Panc1 (cell line): ENCODE measurements around the gene GRIK4. TPM values are rescaled to one million over a fixed set of nuclear protein-coding genes. Genes with fewer than 3 reads are reported as not detected.

Experiments
- ATAC-seq: fragments of 200-7000 bp; cut with Tn5 transposase; 2 replicates; pipeline ENCODE4 v1.9.1; 2020; ENCODE audit warnings: mild to moderate bottlenecking, moderate library complexity
- BruUV-seq: library from RNA; stranded (reverse); fragments of 400-500 nt; replicated peaks from 2 replicates; lab custom pipeline; 2021; lab: Mats Ljungman, UMichigan
- CTCF ChIA-PET: fragments of 300-600 bp; sonication (Branson Sonifier 250); formaldehyde crosslinking; loops from one replicate; lab custom pipeline; 2022; ENCODE audit warnings: antibody characterized with exemption; lab: Charles Lee
- POLR2A ChIA-PET: fragments of 300-600 bp; sonication (Branson Sonifier 250); formaldehyde crosslinking; loops from one replicate; lab custom pipeline; 2022; ENCODE audit warnings: antibody characterized with exemption; lab: Charles Lee
- DNase-seq: peaks from one replicate; pipeline ENCODE4 v3.0.0-alpha.2; 2010; ENCODE audit warnings: low read depth, low spot score
- H3K27ac ChIP-seq: 2 replicates; pipeline ENCODE4 v1.5.1; 2011; ENCODE audit warnings: mild to moderate bottlenecking, low read length, inconsistent platforms
- H3K27me3 ChIP-seq: fragments of 200-500 bp; sonication (Bioruptor generic); 2 replicates; pipeline ENCODE4 v1.6.0; 2014; ENCODE audit warnings: low read length, inconsistent platforms; ENCODE audit not compliant: control insufficient read depth, insufficient read depth
- H3K36me3 ChIP-seq: fragments of 200-500 bp; sonication (Bioruptor generic); 2 replicates; pipeline ENCODE4 v1.5.1; 2014; ENCODE audit warnings: inconsistent platforms, mild to moderate bottlenecking, low read length, moderate library complexity; ENCODE audit not compliant: control insufficient read depth, insufficient read depth
- H3K4me1 ChIP-seq: 2 replicates; pipeline ENCODE4 v1.5.1; 2011; ENCODE audit warnings: inconsistent platforms, mild to moderate bottlenecking, low read length, moderate library complexity; ENCODE audit not compliant: control insufficient read depth, insufficient read depth
- H3K4me3 ChIP-seq, 2 experiments: 2 replicates each; pipeline ENCODE4 v1.5.1; 2011 to 2012; ENCODE audit warnings: low read depth in 2 of 2, low read length in 2 of 2, mild to moderate bottlenecking in 2 of 2, inconsistent platforms in 1 of 2, moderate library complexity in 1 of 2
- H3K9me3 ChIP-seq: fragments of 200-500 bp; sonication (Bioruptor generic); 2 replicates; pipeline ENCODE4 v1.5.1; 2014; ENCODE audit warnings: low read depth, mild to moderate bottlenecking, inconsistent platforms, low read length, moderate library complexity; ENCODE audit not compliant: control insufficient read depth, insufficient read depth
- POLR2AphosphoS5 ChIP-seq: IDR thresholded peaks from 2 replicates; pipeline ENCODE4 v1.6.1; 2012; ENCODE audit warnings: mild to moderate bottlenecking, low read depth, low read length, moderate library complexity
- SIN3A ChIP-seq: IDR thresholded peaks from 2 replicates; pipeline ENCODE4 v1.6.1; 2012; ENCODE audit warnings: low read depth, mild to moderate bottlenecking, low read length, moderate library complexity, borderline replicate concordance; ENCODE audit not compliant: insufficient read depth
- TCF7L2 ChIP-seq: IDR thresholded peaks from 2 replicates; pipeline ENCODE4 v1.6.1; 2011; ENCODE audit warnings: mild to moderate bottlenecking, low read depth, low read length, inconsistent platforms
- in situ Hi-C: cut with HindIII; loops from 2 replicates; pipeline ENCODE4 v1.10.0; 2016; ENCODE audit warnings: low sequenced_read_pairs, low pct_unique_long_range_greater_than_20kb
- intact Hi-C: fragments of 100-400 bp; cut with micrococcal nuclease; formaldehyde crosslinking; loops from one replicate; pipeline ENCODE4 v1.10.0; 2022; ENCODE audit not compliant: unreplicated experiment
- total RNA-seq: library from RNA; stranded (reverse); gene quantifications from one replicate; pipeline ENCODE4 v1.2.1, GENCODE V29; 2021; ENCODE audit not compliant: unreplicated experiment
- TF ChIP-seq, protein P1 (sequence below): fragments of 450-650 bp; IDR thresholded peaks from 2 replicates; pipeline ENCODE4 v1.5.1; 2017; ENCODE audit warnings: mild to moderate bottlenecking
- TF ChIP-seq, protein P2 (sequence below), 2 experiments: IDR thresholded peaks; 2 replicates each; pipeline ENCODE4 v1.6.1; 2011 to 2012; ENCODE audit warnings: low read depth in 2 of 2, control low read depth in 1 of 2, low read length in 1 of 2, mild to moderate bottlenecking in 1 of 2, moderate library complexity in 1 of 2; ENCODE audit not compliant: insufficient read depth in 1 of 2

The GRIK4 gene
- total RNA-seq, 1 experiment from 2014 or later = 0.62 TPM

DNA sequence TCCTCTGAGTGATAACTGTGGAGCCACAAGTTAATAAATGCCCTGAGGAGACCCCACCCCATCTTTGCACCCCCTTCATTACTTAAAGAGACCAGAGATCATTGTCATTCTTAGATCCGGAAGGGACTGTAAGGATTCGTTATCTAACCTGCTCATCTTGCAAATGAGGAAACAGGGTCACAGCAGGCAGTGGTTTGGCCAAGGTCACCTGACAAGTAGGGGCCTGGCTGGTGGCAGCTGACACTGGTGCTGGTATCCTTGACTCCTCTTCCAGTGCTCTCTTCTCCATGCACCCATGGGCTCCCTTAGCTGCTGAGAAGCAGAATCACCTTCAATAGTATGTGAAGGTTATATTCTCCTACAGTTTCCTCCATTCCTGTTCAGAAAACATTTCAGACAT, 151.6 kb downstream of the GRIK4 start:
- no peak for DNase-seq

DNA sequence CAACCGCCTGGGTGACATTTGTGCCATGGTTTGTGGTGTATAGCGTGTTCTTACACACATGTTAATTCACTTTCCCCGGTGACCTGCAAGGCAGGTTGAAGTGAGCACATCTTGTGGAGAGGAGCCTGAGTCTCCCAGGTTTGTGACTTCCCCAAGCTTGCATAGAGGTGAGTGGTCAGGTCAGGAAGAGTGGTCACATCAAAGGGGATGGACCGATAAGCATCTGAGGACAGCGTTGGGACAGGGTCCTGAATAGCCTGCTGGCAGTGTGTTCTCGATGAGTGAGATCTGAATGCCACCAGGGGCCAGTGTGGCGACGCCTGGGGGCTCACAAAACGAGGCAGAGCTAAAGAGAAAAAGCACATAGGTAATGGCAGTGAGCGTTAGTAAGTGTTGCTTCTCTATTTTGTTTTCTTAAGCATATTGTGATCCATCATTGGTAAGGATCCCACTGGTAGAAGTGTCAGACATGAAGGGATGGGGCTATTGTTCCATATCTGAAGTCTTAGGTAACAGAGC, 154.6 kb downstream of the GRIK4 start:
- in situ Hi-C loops (no loop called here), intact Hi-C loops (no loop called here)
- Histone ChIP-seq H3K27ac (no peak overlapping the region), H3K36me3 (no peaks in the 10 kb centered on the region), H3K4me3 (no peak overlapping the region), H3K9me3 (no peaks in the 10 kb centered on the region), H3K27me3 (peaks cover 33% of the 10 kb centered on the region), H3K4me1 (no peaks in the 10 kb centered on the region)
- TF ChIP-seq SIN3A (no peak), POLR2AphosphoS5 (no peak)
- TF ChIP-seq, protein P1, sequence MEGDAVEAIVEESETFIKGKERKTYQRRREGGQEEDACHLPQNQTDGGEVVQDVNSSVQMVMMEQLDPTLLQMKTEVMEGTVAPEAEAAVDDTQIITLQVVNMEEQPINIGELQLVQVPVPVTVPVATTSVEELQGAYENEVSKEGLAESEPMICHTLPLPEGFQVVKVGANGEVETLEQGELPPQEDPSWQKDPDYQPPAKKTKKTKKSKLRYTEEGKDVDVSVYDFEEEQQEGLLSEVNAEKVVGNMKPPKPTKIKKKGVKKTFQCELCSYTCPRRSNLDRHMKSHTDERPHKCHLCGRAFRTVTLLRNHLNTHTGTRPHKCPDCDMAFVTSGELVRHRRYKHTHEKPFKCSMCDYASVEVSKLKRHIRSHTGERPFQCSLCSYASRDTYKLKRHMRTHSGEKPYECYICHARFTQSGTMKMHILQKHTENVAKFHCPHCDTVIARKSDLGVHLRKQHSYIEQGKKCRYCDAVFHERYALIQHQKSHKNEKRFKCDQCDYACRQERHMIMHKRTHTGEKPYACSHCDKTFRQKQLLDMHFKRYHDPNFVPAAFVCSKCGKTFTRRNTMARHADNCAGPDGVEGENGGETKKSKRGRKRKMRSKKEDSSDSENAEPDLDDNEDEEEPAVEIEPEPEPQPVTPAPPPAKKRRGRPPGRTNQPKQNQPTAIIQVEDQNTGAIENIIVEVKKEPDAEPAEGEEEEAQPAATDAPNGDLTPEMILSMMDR = peak; percentile 23; the same call in 1 of the 2 replicates
- DNase-seq (no peak), ATAC-seq (0 out of 2 replicates have a peak, but pooled peaks have one; percentile 41)
- CTCF ChIA-PET = no interaction called here
- POLR2A ChIA-PET = interaction anchor here (0.5 kb wide), 1 partner anchor 39 kb away, joined by 3 read pairs; no protein-coding TSS in a partner anchor
- no TSS peak for BruUV-seq

More for the DNA sequence above, 151.6 kb downstream of the GRIK4 start:
- no peaks in the 10 kb centered on the region for H3K9me3 ChIP-seq
- no peak overlapping the region for H3K27ac ChIP-seq
- ChIA-PET POLR2A (no interaction called here), CTCF (no interaction called here)
- intact Hi-C loops (no loop called here), in situ Hi-C loops (no loop called here)
- no peak overlapping the region for H3K4me3 ChIP-seq
- H3K27me3 ChIP-seq = peaks cover 30% of the 10 kb centered on the region
- no TSS peak for BruUV-seq
- TF ChIP-seq TCF7L2 = no peak
- TF ChIP-seq POLR2AphosphoS5 = no peak
- TF ChIP-seq, protein P2, sequence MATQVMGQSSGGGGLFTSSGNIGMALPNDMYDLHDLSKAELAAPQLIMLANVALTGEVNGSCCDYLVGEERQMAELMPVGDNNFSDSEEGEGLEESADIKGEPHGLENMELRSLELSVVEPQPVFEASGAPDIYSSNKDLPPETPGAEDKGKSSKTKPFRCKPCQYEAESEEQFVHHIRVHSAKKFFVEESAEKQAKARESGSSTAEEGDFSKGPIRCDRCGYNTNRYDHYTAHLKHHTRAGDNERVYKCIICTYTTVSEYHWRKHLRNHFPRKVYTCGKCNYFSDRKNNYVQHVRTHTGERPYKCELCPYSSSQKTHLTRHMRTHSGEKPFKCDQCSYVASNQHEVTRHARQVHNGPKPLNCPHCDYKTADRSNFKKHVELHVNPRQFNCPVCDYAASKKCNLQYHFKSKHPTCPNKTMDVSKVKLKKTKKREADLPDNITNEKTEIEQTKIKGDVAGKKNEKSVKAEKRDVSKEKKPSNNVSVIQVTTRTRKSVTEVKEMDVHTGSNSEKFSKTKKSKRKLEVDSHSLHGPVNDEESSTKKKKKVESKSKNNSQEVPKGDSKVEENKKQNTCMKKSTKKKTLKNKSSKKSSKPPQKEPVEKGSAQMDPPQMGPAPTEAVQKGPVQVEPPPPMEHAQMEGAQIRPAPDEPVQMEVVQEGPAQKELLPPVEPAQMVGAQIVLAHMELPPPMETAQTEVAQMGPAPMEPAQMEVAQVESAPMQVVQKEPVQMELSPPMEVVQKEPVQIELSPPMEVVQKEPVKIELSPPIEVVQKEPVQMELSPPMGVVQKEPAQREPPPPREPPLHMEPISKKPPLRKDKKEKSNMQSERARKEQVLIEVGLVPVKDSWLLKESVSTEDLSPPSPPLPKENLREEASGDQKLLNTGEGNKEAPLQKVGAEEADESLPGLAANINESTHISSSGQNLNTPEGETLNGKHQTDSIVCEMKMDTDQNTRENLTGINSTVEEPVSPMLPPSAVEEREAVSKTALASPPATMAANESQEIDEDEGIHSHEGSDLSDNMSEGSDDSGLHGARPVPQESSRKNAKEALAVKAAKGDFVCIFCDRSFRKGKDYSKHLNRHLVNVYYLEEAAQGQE (IDR thresholded peaks at IDR 0.05; ENCODE audit: insufficient read depth in 1 of 2, low read depth in 2 of 2, low read length in 1 of 2) = no peak
- TF ChIP-seq, protein P1 = no peak
- no peak for TF ChIP-seq SIN3A
- H3K36me3 ChIP-seq = no peaks in the 10 kb centered on the region
- H3K4me1 ChIP-seq = no peaks in the 10 kb centered on the region
- no peak for ATAC-seq
